Measurements from ENCODE around the gene STXBP6.

The STXBP6 gene

DNA sequence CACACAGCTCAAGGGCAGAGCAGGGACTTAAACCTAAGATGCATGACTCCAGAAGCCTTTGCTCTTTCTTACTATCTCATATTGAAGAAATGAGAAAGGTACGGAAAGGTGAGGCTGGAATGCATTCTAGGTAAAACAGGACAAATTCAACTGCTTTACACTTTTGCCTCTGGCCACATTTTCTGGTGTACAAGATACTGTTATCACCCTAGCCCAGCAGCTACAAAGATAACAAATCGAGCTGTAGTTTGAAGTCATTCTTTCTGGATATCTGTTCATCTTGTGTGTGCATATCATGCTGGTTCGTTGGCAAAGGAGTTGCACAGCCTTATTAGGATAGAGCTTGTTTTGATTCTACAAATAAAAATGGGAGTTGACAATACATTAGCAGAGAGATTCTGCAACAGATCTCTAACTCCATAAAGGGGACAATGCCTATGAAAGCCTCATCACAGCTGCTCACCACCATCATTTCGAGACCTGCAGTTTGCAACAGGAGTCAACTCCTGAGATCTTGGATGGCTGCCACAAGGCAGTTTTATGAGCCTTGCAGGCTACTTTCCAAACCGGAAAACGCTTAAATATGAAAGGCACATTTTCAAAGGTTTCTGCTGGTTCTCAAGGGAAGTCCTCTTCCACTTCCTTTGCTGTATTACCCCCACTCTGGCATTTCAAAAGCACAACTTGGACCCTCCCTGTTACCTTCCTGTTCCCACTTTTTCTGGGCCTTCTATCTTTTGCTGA, 64.9 kb downstream of the STXBP6 start:
- TF ChIP-seq POLR2AphosphoS5 (IDR thresholded peaks at IDR 0.05; ENCODE audit: low read depth, low read length) (no peak), SIN3A (IDR thresholded peaks at IDR 0.05; ENCODE audit: borderline replicate concordance, insufficient read depth, low read length) (no peak), TAF1 (IDR thresholded peaks at IDR 0.05; ENCODE audit: borderline replicate concordance, insufficient read depth, low read length) (no peak)

GRCh38 chr14:24982472-24983155, 67.3 kb downstream of the STXBP6 start:
- no peak for TF ChIP-seq POLR2AphosphoS5 (IDR thresholded peaks at IDR 0.05; ENCODE audit: low read depth, low read length)
- TF ChIP-seq TAF1 (IDR thresholded peaks at IDR 0.05; ENCODE audit: borderline replicate concordance, insufficient read depth, low read length), result no peak
- TF ChIP-seq SIN3A (IDR thresholded peaks at IDR 0.05; ENCODE audit: borderline replicate concordance, insufficient read depth, low read length), result no peak
- TF ChIP-seq FOXP2 (optimal IDR thresholded peaks at IDR 0.05; ENCODE audit: borderline replicate concordance, extremely low read depth, extremely low read length, insufficient read depth), result no peak
- TF ChIP-seq, protein P1, sequence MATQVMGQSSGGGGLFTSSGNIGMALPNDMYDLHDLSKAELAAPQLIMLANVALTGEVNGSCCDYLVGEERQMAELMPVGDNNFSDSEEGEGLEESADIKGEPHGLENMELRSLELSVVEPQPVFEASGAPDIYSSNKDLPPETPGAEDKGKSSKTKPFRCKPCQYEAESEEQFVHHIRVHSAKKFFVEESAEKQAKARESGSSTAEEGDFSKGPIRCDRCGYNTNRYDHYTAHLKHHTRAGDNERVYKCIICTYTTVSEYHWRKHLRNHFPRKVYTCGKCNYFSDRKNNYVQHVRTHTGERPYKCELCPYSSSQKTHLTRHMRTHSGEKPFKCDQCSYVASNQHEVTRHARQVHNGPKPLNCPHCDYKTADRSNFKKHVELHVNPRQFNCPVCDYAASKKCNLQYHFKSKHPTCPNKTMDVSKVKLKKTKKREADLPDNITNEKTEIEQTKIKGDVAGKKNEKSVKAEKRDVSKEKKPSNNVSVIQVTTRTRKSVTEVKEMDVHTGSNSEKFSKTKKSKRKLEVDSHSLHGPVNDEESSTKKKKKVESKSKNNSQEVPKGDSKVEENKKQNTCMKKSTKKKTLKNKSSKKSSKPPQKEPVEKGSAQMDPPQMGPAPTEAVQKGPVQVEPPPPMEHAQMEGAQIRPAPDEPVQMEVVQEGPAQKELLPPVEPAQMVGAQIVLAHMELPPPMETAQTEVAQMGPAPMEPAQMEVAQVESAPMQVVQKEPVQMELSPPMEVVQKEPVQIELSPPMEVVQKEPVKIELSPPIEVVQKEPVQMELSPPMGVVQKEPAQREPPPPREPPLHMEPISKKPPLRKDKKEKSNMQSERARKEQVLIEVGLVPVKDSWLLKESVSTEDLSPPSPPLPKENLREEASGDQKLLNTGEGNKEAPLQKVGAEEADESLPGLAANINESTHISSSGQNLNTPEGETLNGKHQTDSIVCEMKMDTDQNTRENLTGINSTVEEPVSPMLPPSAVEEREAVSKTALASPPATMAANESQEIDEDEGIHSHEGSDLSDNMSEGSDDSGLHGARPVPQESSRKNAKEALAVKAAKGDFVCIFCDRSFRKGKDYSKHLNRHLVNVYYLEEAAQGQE (IDR thresholded peaks at IDR 0.05; ENCODE audit: insufficient read depth in 1 of 2, low read depth in 2 of 2, low read length in 2 of 2), result no peak

- TF ChIP-seq, protein P1 (IDR thresholded peaks at IDR 0.05; ENCODE audit: insufficient read depth in 1 of 2, low read depth in 2 of 2, low read length in 2 of 2), result no peak
- TF ChIP-seq SIN3A (IDR thresholded peaks at IDR 0.05; ENCODE audit: borderline replicate concordance, insufficient read depth, low read length), result no peak
- TF ChIP-seq FOXP2 (optimal IDR thresholded peaks at IDR 0.05; ENCODE audit: borderline replicate concordance, extremely low read depth, extremely low read length, insufficient read depth), result no peak
- no peak for TF ChIP-seq TAF1 (IDR thresholded peaks at IDR 0.05; ENCODE audit: borderline replicate concordance, insufficient read depth, low read length)
- TF ChIP-seq POLR2AphosphoS5 (IDR thresholded peaks at IDR 0.05; ENCODE audit: low read depth, low read length), result no peak
These were observed 70.2 kb downstream of the STXBP6 start for GRCh38 chr14:24979725-24980239.

DNA sequence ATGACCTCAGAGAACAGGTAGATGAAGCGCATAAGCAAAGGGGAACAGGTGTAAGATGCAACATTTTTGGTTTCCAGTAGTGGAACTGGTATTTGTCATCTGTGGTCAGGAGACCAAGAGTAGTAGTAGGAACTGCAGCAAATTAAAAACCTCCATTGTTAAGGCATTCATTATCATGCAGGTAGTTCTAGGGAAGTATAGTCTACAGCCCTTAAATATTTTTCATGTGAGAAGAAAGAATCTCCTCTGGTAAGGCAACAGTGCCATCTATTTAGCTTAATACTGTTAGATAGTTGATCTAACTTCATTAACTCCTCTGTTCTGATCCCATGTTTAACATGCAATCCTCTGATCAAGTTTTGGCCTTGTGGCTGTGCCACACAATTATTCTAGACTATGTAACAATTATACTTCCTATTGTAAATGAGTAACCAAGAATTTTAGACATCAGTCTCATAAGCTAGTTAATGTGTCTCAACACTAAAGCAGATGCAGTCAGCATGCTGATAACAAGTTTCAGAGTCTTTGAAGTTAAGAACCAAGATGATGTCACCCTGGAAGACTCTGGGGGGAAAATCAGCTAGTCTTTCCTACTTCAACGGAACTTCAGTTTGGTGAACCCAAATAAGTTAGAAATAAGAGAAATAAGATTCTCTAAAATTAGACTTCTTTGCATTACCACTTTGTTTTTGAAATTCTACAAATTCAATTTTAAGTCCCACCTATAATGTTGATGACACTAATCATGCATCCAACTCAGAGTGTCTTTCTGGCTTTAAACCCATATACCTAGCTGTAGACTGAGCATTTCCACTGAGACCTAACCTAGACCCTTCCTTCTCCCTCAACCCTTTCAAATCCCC, 70.9 kb downstream of the STXBP6 start:
- TF ChIP-seq TAF1 (IDR thresholded peaks at IDR 0.05; ENCODE audit: borderline replicate concordance, insufficient read depth, low read length) (no peak), FOXP2 (optimal IDR thresholded peaks at IDR 0.05; ENCODE audit: borderline replicate concordance, extremely low read depth, extremely low read length, insufficient read depth) (no peak), POLR2AphosphoS5 (IDR thresholded peaks at IDR 0.05; ENCODE audit: low read depth, low read length) (no peak), SIN3A (IDR thresholded peaks at IDR 0.05; ENCODE audit: borderline replicate concordance, insufficient read depth, low read length) (no peak)
- TF ChIP-seq, protein P1 (IDR thresholded peaks at IDR 0.05; ENCODE audit: insufficient read depth in 1 of 2, low read depth in 2 of 2, low read length in 2 of 2), result no peak

- TF ChIP-seq POLR2AphosphoS5 (IDR thresholded peaks at IDR 0.05; ENCODE audit: low read depth, low read length), result no peak
- TF ChIP-seq FOXP2 (optimal IDR thresholded peaks at IDR 0.05; ENCODE audit: borderline replicate concordance, extremely low read depth, extremely low read length, insufficient read depth), result no peak
- TF ChIP-seq, protein P1 (IDR thresholded peaks at IDR 0.05; ENCODE audit: insufficient read depth in 1 of 2, low read depth in 2 of 2, low read length in 2 of 2), result no peak
- no peak for TF ChIP-seq SIN3A (IDR thresholded peaks at IDR 0.05; ENCODE audit: borderline replicate concordance, insufficient read depth, low read length)
- no peak for TF ChIP-seq TAF1 (IDR thresholded peaks at IDR 0.05; ENCODE audit: borderline replicate concordance, insufficient read depth, low read length)
These were observed 73.3 kb downstream of the STXBP6 start for GRCh38 chr14:24976602-24977001.
